ENCODE measurements around the gene SEMA5A.

SEMA5A gene, protein sequence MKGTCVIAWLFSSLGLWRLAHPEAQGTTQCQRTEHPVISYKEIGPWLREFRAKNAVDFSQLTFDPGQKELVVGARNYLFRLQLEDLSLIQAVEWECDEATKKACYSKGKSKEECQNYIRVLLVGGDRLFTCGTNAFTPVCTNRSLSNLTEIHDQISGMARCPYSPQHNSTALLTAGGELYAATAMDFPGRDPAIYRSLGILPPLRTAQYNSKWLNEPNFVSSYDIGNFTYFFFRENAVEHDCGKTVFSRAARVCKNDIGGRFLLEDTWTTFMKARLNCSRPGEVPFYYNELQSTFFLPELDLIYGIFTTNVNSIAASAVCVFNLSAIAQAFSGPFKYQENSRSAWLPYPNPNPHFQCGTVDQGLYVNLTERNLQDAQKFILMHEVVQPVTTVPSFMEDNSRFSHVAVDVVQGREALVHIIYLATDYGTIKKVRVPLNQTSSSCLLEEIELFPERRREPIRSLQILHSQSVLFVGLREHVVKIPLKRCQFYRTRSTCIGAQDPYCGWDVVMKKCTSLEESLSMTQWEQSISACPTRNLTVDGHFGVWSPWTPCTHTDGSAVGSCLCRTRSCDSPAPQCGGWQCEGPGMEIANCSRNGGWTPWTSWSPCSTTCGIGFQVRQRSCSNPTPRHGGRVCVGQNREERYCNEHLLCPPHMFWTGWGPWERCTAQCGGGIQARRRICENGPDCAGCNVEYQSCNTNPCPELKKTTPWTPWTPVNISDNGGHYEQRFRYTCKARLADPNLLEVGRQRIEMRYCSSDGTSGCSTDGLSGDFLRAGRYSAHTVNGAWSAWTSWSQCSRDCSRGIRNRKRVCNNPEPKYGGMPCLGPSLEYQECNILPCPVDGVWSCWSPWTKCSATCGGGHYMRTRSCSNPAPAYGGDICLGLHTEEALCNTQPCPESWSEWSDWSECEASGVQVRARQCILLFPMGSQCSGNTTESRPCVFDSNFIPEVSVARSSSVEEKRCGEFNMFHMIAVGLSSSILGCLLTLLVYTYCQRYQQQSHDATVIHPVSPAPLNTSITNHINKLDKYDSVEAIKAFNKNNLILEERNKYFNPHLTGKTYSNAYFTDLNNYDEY

GRCh38 chr5:9545992-9546851, at the start of gene SEMA5A:
Gene SEMA5A, minus strand, starts transcription at chr5:9546075. Its CDS starts 166,129 bp downstream, at chr5:9379946.
- H3K9ac ChIP-seq = no peak within 1 kb of the TSS
- no peaks in the 10 kb centered on the region for H3K9me3 ChIP-seq (ENCODE audit: control insufficient read depth, low read length)
- H3K27me3 ChIP-seq (ENCODE audit: control insufficient read depth, insufficient read depth, low read length) = no peaks in the 10 kb centered on the region
- H3K4me3 ChIP-seq (ENCODE audit: low read depth, low read length) = peak within 1 kb of the TSS; percentile 42
- H3K79me2 ChIP-seq = no peaks in the 10 kb centered on the region
- peaks cover 2% of the 10 kb centered on the region for H3K4me1 ChIP-seq
- no peaks in the 10 kb centered on the region for H3K36me3 ChIP-seq (ENCODE audit: control insufficient read depth, insufficient read depth, low read length)
- H3K4me2 ChIP-seq (ENCODE audit: low read length) = peak within 1 kb of the TSS; percentile 90
- TF ChIP-seq, protein P1, sequence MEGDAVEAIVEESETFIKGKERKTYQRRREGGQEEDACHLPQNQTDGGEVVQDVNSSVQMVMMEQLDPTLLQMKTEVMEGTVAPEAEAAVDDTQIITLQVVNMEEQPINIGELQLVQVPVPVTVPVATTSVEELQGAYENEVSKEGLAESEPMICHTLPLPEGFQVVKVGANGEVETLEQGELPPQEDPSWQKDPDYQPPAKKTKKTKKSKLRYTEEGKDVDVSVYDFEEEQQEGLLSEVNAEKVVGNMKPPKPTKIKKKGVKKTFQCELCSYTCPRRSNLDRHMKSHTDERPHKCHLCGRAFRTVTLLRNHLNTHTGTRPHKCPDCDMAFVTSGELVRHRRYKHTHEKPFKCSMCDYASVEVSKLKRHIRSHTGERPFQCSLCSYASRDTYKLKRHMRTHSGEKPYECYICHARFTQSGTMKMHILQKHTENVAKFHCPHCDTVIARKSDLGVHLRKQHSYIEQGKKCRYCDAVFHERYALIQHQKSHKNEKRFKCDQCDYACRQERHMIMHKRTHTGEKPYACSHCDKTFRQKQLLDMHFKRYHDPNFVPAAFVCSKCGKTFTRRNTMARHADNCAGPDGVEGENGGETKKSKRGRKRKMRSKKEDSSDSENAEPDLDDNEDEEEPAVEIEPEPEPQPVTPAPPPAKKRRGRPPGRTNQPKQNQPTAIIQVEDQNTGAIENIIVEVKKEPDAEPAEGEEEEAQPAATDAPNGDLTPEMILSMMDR (IDR thresholded peaks at IDR 0.05) = peak; percentile 6
- peak within 1 kb of the TSS; percentile 99 for H2AFZ ChIP-seq
- peak within 1 kb of the TSS; percentile 79 for H3K27ac ChIP-seq

DNA sequence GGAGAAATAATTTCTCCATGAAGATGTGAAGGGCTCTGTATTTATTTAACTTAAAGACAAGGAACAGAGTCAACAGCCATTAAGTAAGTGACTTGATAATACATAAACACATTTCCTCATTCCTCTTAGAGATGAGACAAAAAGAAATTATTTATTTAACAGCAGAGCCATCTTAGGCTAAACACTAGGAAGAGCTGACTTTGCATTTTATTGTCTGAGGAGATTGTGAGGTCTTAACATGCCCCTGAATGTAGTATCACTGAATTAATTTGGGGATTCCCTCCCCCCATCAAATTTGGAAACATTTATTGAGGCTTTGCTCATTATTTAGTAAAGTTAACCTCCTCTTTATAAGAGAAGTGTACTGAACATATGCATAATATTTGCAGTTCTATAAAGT, 49.0 kb upstream of the SEMA5A start:
- Histone ChIP-seq H3K4me1 (no peaks in the 10 kb centered on the region), H3K27me3 (ENCODE audit: control insufficient read depth, insufficient read depth, low read length) (no peaks in the 10 kb centered on the region), H3K9me3 (ENCODE audit: control insufficient read depth, low read length) (no peaks in the 10 kb centered on the region), H3K4me3 (ENCODE audit: low read depth, low read length) (no peak overlapping the region), H2AFZ (no peak overlapping the region), H3K27ac (no peak overlapping the region), H3K36me3 (ENCODE audit: control insufficient read depth, insufficient read depth, low read length) (no peaks in the 10 kb centered on the region), H3K4me2 (ENCODE audit: low read length) (no peak overlapping the region), H3K9ac (no peak overlapping the region), H3K79me2 (no peaks in the 10 kb centered on the region)
- TF ChIP-seq, protein P1 (IDR thresholded peaks at IDR 0.05) = no peak

DNA sequence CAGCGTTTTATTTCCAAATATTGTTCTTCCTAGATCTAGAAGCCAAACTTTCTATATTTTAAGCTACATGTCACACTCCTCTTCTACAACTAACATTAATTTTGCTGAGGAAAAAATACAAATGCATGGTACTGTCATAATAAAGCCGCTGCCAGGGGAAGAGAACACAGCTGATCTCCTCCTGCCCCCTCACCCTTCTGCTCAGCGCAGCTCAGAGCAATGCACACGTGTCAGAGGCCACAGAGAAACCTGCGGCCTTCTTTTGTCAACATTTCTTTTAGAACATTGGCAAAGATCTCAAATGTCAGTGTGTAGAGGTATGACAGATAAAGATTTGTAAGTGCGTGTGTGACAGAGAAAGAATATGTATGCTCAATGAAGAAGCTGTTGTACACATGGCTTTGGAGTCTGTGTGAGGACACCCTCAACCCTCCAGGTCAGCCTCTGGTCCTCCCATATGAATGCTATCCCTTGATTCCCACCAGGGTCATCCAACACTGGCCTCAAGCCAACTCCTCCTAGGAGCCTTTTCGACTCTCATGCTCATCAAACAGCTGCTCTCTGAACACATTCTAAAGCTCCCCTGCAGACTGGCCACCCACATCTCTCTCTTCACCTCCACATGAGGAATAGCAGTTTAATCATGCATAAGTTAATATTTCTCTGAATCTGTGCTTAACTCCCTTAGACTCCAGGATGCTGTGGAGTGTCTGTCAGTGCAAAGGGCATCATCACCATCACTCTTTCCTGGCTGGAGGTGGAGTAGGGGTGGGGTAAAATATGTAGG, 43.4 kb upstream of the SEMA5A start:
- Histone ChIP-seq H3K36me3 (ENCODE audit: control insufficient read depth, insufficient read depth, low read length) (no peaks in the 10 kb centered on the region), H3K4me2 (ENCODE audit: low read length) (no peak overlapping the region), H3K27ac (no peak overlapping the region), H3K9me3 (ENCODE audit: control insufficient read depth, low read length) (no peaks in the 10 kb centered on the region), H3K9ac (no peak overlapping the region), H3K79me2 (no peaks in the 10 kb centered on the region), H3K4me1 (no peaks in the 10 kb centered on the region), H3K27me3 (ENCODE audit: control insufficient read depth, insufficient read depth, low read length) (no peaks in the 10 kb centered on the region), H3K4me3 (ENCODE audit: low read depth, low read length) (no peak overlapping the region), H2AFZ (no peak overlapping the region)
- TF ChIP-seq, protein P1 (IDR thresholded peaks at IDR 0.05) = no peak

- Histone ChIP-seq H2AFZ (no peak overlapping the region), H3K4me1 (no peaks in the 10 kb centered on the region), H3K9me3 (ENCODE audit: control insufficient read depth, low read length) (no peaks in the 10 kb centered on the region), H3K27ac (no peak overlapping the region), H3K79me2 (no peaks in the 10 kb centered on the region), H3K9ac (no peak overlapping the region), H3K27me3 (ENCODE audit: control insufficient read depth, insufficient read depth, low read length) (no peaks in the 10 kb centered on the region), H3K4me2 (ENCODE audit: low read length) (no peak overlapping the region), H3K36me3 (ENCODE audit: control insufficient read depth, insufficient read depth, low read length) (no peaks in the 10 kb centered on the region), H3K4me3 (ENCODE audit: low read depth, low read length) (no peak overlapping the region)
- TF ChIP-seq, protein P1 (IDR thresholded peaks at IDR 0.05) = no peak
Observed at GRCh38 chr5:9588254-9588653, 42.4 kb upstream of the SEMA5A start.
